Measurements from ENCODE around the gene LPA.
"Not testable (repeated sequence)": the region's sequence is repeated elsewhere in the genome, so short reads cannot be mapped to it uniquely, and the experiment has no call there.

DNA sequence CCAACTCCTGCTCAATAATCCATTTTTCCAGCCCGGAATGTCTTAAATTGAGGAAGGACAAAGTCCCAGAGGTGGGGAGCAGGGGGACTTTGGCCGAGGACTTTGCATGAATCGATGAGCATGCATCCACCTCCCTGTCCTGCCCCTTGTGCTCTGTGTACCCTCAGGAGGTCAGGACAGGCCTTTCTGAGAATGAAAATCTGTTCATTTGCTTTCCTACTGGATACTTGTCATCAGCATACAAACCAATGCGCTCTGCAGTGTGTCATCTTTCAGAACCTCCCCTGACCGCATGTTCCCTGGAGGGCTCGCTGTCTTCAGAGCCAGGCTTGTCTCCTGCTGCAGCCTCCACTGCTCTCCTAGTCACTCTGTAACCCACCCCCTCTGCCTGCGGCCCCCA lies 40.6 kb upstream of the LPA start:
- TF ChIP-seq, protein P1, sequence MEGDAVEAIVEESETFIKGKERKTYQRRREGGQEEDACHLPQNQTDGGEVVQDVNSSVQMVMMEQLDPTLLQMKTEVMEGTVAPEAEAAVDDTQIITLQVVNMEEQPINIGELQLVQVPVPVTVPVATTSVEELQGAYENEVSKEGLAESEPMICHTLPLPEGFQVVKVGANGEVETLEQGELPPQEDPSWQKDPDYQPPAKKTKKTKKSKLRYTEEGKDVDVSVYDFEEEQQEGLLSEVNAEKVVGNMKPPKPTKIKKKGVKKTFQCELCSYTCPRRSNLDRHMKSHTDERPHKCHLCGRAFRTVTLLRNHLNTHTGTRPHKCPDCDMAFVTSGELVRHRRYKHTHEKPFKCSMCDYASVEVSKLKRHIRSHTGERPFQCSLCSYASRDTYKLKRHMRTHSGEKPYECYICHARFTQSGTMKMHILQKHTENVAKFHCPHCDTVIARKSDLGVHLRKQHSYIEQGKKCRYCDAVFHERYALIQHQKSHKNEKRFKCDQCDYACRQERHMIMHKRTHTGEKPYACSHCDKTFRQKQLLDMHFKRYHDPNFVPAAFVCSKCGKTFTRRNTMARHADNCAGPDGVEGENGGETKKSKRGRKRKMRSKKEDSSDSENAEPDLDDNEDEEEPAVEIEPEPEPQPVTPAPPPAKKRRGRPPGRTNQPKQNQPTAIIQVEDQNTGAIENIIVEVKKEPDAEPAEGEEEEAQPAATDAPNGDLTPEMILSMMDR (IDR thresholded peaks at IDR 0.05), result not testable (repeated sequence)
- TF ChIP-seq POLR2A (IDR thresholded peaks at IDR 0.05), result not testable (repeated sequence)

Measured in adrenal gland (tissue), 5 donors.